ES-I3 (cell line): ENCODE results near the gene DGKI.

Source experiments
- H3K36me3 ChIP-seq: 2 replicates; pipeline ENCODE4 v1.6.1; 2013; ENCODE audit warnings: mild to moderate bottlenecking, low read length, control low read depth, moderate library complexity; ENCODE audit not compliant: insufficient read depth
- H3K4me1 ChIP-seq: 2 replicates; pipeline ENCODE4 v1.6.1; 2013; ENCODE audit warnings: mild to moderate bottlenecking, control low read depth, low read length; ENCODE audit not compliant: insufficient read depth
- H3K9ac ChIP-seq: 2 replicates; pipeline ENCODE4 v1.6.1; 2013; ENCODE audit warnings: low read depth, mild to moderate bottlenecking, low read length, moderate library complexity
- H3K9me3 ChIP-seq: 2 replicates; pipeline ENCODE4 v1.6.1; 2013; ENCODE audit warnings: mild to moderate bottlenecking, low read length, moderate library complexity; ENCODE audit not compliant: control insufficient read depth, insufficient read depth

The DGKI gene

GRCh38 chr7:137879357-137880158, 32.8 kb upstream of the DGKI start:
- Histone ChIP-seq H3K36me3 (peaks cover 33% of the 10 kb centered on the region), H3K9ac (peak overlapping the region; percentile 23), H3K9me3 (peaks cover 13% of the 10 kb centered on the region), H3K4me1 (peaks cover 49% of the 10 kb centered on the region)

- peaks cover 33% of the 10 kb centered on the region for H3K36me3 ChIP-seq
- H3K4me1 ChIP-seq, result peaks cover 49% of the 10 kb centered on the region
- no peak overlapping the region for H3K9ac ChIP-seq
Measured at GRCh38 chr7:137878333-137878961, 31.7 kb upstream of the DGKI start.

GRCh38 chr7:137877027-137877675, 30.4 kb upstream of the DGKI start:
- H3K4me1 ChIP-seq, result peaks cover 49% of the 10 kb centered on the region
- H3K9ac ChIP-seq, result no peak overlapping the region
- peaks cover 9% of the 10 kb centered on the region for H3K9me3 ChIP-seq
- H3K36me3 ChIP-seq, result peaks cover 27% of the 10 kb centered on the region

More at GRCh38 chr7:137878333-137878961, 31.7 kb upstream of the DGKI start:
- peaks cover 13% of the 10 kb centered on the region for H3K9me3 ChIP-seq

DNA sequence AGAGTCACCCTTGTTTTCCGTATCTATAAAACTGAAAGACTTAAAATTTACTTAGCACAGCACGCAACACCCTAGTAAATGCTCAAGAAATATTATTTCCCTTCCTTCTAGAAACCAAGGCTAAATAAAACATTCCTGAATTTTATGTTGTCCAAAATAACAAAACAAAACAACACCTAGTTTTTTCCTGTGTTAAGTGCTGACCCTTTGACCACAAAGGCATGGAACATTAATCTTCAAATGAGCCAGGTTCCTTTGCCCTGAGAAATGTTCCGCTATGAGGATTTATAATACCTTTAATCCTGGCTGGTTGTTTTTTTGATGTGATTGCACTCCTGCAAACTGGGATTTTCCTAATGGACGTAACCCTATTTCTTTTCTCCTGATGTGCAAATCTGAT, 29.0 kb upstream of the DGKI start:
- Histone ChIP-seq H3K36me3 (peaks cover 23% of the 10 kb centered on the region; the same call in 1 of the 2 replicates), H3K9ac (no peak overlapping the region), H3K4me1 (peaks cover 40% of the 10 kb centered on the region), H3K9me3 (no peaks in the 10 kb centered on the region)

- peaks cover 27% of the 10 kb centered on the region for H3K4me1 ChIP-seq
- H3K9me3 ChIP-seq, result no peaks in the 10 kb centered on the region
- H3K9ac ChIP-seq, result no peak overlapping the region
- peaks cover 23% of the 10 kb centered on the region; the same call in 1 of the 2 replicates for H3K36me3 ChIP-seq
Measured at GRCh38 chr7:137873979-137874777, 27.4 kb upstream of the DGKI start.

DNA sequence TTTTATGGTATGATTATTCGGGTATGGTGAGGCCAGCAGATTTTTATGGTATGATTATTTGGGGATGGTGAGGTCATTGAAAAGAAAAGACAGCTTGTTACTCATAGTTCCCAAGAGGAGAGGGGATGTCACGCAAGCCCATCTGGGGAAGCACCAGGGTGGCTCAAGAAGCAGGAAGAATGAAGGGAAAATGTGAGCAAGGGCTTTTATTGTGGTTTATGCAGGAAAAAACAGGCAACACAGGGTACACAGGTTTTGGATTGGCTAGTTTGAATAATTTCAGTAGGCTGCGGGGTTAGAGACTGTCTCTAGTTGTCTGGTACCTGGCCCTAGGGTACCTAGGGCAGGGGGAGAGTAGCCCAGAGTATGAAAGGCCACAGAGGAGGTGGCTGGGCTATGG, 26.8 kb upstream of the DGKI start:
- Histone ChIP-seq H3K9me3 (no peaks in the 10 kb centered on the region), H3K36me3 (peaks cover 23% of the 10 kb centered on the region; the same call in 1 of the 2 replicates), H3K4me1 (peaks cover 21% of the 10 kb centered on the region), H3K9ac (no peak overlapping the region)

- Histone ChIP-seq H3K4me1 (no peaks in the 10 kb centered on the region), H3K9me3 (peaks cover 2% of the 10 kb centered on the region), H3K36me3 (peaks cover 30% of the 10 kb centered on the region; the same call in 1 of the 2 replicates), H3K9ac (no peak overlapping the region)
Measured at GRCh38 chr7:137871170-137871915, 24.6 kb upstream of the DGKI start.

DNA sequence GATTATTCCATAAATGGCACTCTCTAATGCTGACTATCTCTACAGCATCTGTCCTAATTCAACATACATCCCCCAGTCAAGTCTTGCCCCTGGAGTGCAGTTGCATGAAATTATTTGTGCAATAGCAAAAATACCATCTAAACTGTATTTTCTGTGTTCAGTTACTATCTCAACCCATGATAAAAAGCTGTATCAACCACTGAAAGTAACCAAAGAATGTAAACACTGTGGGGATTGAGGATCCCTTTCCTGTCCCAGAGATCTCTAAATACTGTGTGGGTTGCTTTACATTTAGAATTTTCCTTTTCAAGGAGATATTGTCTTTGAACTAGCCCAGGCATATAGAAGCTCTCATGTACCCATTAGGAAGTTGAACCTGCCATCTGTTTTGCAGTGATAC, 23.9 kb upstream of the DGKI start:
- Histone ChIP-seq H3K9ac (no peak overlapping the region), H3K9me3 (peaks cover 7% of the 10 kb centered on the region), H3K36me3 (peaks cover 25% of the 10 kb centered on the region; the same call in 1 of the 2 replicates), H3K4me1 (no peaks in the 10 kb centered on the region)

DNA sequence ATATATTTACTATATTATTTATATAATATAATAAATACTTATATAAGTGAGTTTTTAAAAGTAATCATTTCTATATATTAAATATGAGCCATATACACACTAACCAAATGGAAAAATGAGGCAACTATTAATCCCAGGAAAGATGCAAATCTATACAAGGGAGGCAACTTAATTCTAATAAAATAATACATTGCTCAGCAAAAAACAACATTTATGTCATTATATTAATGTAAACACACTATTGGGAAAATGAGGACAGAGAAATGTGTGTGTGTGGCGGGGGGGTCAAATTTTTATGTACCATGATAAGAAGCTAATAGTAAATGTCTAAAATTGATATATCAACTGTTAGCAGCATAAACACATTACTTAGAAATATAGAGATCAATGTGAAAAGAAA, 23.3 kb upstream of the DGKI start:
- no peaks in the 10 kb centered on the region for H3K4me1 ChIP-seq
- H3K36me3 ChIP-seq, result peaks cover 26% of the 10 kb centered on the region; the same call in 1 of the 2 replicates
- no peak overlapping the region for H3K9ac ChIP-seq
- H3K9me3 ChIP-seq, result peaks cover 7% of the 10 kb centered on the region

GRCh38 chr7:137869260-137869659, 22.5 kb upstream of the DGKI start:
- H3K9me3 ChIP-seq, result peaks cover 7% of the 10 kb centered on the region
- peaks cover 29% of the 10 kb centered on the region; the same call in 1 of the 2 replicates for H3K36me3 ChIP-seq
- no peak overlapping the region for H3K9ac ChIP-seq
- no peaks in the 10 kb centered on the region for H3K4me1 ChIP-seq

- Histone ChIP-seq H3K36me3 (peaks cover 22% of the 10 kb centered on the region; the same call in 1 of the 2 replicates), H3K9ac (no peak overlapping the region), H3K4me1 (no peaks in the 10 kb centered on the region), H3K9me3 (peaks cover 7% of the 10 kb centered on the region)
Measured at GRCh38 chr7:137867289-137867688, 20.5 kb upstream of the DGKI start.

- no peak overlapping the region for H3K9ac ChIP-seq
- H3K4me1 ChIP-seq, result no peaks in the 10 kb centered on the region
- H3K36me3 ChIP-seq, result peaks cover 14% of the 10 kb centered on the region; the same call in 1 of the 2 replicates
- H3K9me3 ChIP-seq, result peaks cover 7% of the 10 kb centered on the region
Measured at GRCh38 chr7:137865764-137866163, 19.0 kb upstream of the DGKI start.

- H3K9me3 ChIP-seq, result peaks cover 7% of the 10 kb centered on the region
- no peaks in the 10 kb centered on the region for H3K4me1 ChIP-seq
- peaks cover 14% of the 10 kb centered on the region; the same call in 1 of the 2 replicates for H3K36me3 ChIP-seq
- no peak overlapping the region for H3K9ac ChIP-seq
Measured at GRCh38 chr7:137862964-137863363, 16.2 kb upstream of the DGKI start.
